Measurements from ENCODE around the gene C16orf54.

C16orf54 gene

DNA sequence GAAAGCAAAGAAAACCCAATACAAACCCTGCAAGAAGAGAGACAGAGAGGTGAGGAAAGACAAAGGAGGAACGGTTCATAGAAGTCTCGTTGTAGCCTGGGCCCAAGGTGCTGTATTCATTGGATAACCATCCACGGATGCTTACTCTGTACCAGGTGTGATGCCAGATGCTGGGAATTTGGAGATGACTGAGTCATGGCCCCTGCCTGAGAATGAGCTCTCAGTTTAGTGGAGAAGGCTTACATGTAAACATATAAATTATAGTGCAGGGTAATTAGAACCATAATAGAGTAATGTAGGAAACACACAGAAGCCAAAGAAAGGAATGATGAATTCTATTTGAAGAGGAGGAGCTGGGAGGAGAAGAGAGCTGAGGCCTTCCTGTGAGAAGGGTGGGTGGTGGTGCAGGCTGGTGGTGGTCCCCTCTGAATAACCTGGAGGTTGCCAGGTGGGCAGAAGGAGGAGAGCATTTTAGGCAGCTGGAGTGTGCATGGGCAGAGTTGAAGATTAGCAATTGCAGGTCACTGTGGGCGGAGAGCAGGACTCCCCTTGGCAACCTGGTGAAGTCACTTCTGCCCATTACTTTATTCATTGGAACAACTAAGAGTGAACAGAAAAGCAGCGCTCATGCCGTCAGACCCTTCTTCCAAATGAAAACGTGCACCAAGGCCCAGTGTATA is 24.6 kb upstream of the C16orf54 start:
- Histone ChIP-seq H3K4me3 (ENCODE audit: low read length) (no peak overlapping the region), H3K4me1 (ENCODE audit: low read length) (no peaks in the 10 kb centered on the region), H3K27me3 (ENCODE audit: low read depth, low read length) (no peaks in the 10 kb centered on the region), H3K36me3 (replicated peaks; ENCODE audit: low read depth, low read length) (no peaks in the 10 kb centered on the region), H3K4me2 (ENCODE audit: low read length) (no peak overlapping the region), H2AFZ (ENCODE audit: low read depth, low read length) (no peak overlapping the region), H3K27ac (ENCODE audit: low read length) (no peak overlapping the region), H3K9ac (ENCODE audit: low read length) (no peak overlapping the region), H3K9me3 (ENCODE audit: insufficient read depth, low read length) (no peaks in the 10 kb centered on the region), H4K20me1 (ENCODE audit: insufficient read depth, low read length) (no peaks in the 10 kb centered on the region), H3K79me2 (ENCODE audit: low read length) (no peaks in the 10 kb centered on the region)
- no peak for TF ChIP-seq EZH2phosphoT487 (IDR thresholded peaks at IDR 0.05; ENCODE audit: low read depth)
- no peak for TF ChIP-seq CTCF (IDR thresholded peaks at IDR 0.05; ENCODE audit: low read depth, low read length)

DNA sequence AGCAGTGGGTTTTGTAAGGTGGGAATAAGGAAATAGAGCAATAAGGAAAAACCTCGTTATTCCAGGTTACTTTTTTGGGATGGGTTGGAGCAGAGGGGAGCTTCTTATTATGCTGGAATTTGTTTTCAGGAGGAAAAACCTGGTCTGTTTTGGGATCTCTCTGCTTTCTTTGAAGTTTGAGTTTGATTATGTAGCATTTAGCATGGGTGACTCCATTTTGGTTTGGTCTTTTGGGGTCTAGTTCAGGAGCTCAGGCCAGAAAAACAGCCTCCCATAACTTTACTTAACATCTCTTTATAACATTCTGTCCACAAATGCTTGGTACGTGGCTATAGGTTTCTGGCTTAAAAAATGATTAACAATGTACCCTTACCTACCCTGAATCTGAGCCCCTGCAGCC is 23.7 kb upstream of the C16orf54 start:
- H3K27me3 ChIP-seq (ENCODE audit: low read depth, low read length), result 0 out of 2 replicates have a peak, but pooled peaks cover 1% of the 10 kb centered on the region
- H3K79me2 ChIP-seq (ENCODE audit: low read length), result no peaks in the 10 kb centered on the region

DNA sequence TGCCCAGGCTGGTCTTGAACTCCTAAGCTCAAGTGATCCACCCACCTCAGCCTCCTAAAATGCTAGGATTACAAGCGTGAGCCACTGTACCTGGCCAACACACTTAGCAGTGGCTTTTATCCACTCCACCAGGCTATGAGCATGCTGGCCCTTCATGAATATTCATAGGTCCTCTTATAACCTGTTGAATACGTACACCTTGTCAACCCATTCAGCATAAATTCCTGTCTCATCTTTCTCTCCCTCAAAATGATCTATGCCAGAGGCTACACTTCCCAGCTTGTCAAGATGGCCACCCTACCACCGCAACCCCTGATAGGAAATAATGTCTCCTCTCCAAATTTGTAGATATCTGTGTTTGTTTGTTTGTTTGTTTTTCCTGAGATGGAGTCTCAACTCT is 21.3 kb upstream of the C16orf54 start:
- H4K20me1 ChIP-seq (ENCODE audit: insufficient read depth, low read length), result no peaks in the 10 kb centered on the region
- H3K4me3 ChIP-seq (ENCODE audit: low read length), result no peak overlapping the region

More for the DNA sequence above, 23.7 kb upstream of the C16orf54 start:
- H2AFZ ChIP-seq (ENCODE audit: low read depth, low read length), result no peak overlapping the region
- no peaks in the 10 kb centered on the region for H3K9me3 ChIP-seq (ENCODE audit: insufficient read depth, low read length)
- TF ChIP-seq CTCF (IDR thresholded peaks at IDR 0.05; ENCODE audit: low read depth, low read length), result no peak
- no peak for TF ChIP-seq EZH2phosphoT487 (IDR thresholded peaks at IDR 0.05; ENCODE audit: low read depth)
- no peak overlapping the region for H3K9ac ChIP-seq (ENCODE audit: low read length)
- no peaks in the 10 kb centered on the region for H3K36me3 ChIP-seq (replicated peaks; ENCODE audit: low read depth, low read length)
- no peak overlapping the region for H3K4me2 ChIP-seq (ENCODE audit: low read length)
- no peaks in the 10 kb centered on the region for H4K20me1 ChIP-seq (ENCODE audit: insufficient read depth, low read length)
- H3K27ac ChIP-seq (ENCODE audit: low read length), result no peak overlapping the region
- no peak overlapping the region for H3K4me3 ChIP-seq (ENCODE audit: low read length)
- no peaks in the 10 kb centered on the region for H3K4me1 ChIP-seq (ENCODE audit: low read length)

DNA sequence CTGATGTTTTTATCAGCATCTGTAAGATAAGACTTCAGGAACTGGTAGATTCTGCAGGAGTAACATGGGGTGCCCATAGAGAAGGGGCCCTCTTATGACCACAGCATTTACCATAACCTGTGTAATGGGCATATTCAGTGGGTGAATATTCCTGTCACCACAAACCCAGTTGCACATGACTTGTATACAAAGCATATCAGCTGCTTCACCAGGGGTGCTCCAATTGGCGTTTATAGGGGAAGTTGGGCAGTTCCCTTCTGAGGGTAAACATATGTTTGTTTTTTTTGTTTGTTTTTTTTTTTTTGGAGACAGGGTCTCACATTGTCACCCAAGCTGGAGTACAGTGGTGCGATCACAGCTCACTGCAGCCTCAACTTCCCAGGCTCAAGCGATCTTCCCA is 20.8 kb upstream of the C16orf54 start:
- no peaks in the 10 kb centered on the region for H4K20me1 ChIP-seq (ENCODE audit: insufficient read depth, low read length)
- H3K27me3 ChIP-seq (ENCODE audit: low read depth, low read length), result peaks cover 8% of the 10 kb centered on the region; the same call in 1 of the 2 replicates
- no peak overlapping the region for H3K9ac ChIP-seq (ENCODE audit: low read length)
- no peak overlapping the region for H2AFZ ChIP-seq (ENCODE audit: low read depth, low read length)
- H3K79me2 ChIP-seq (ENCODE audit: low read length), result no peaks in the 10 kb centered on the region
- TF ChIP-seq EZH2phosphoT487 (IDR thresholded peaks at IDR 0.05; ENCODE audit: low read depth), result no peak
- no peak for TF ChIP-seq CTCF (IDR thresholded peaks at IDR 0.05; ENCODE audit: low read depth, low read length)
- no peak overlapping the region for H3K4me3 ChIP-seq (ENCODE audit: low read length)
- no peak overlapping the region for H3K4me2 ChIP-seq (ENCODE audit: low read length)
- no peaks in the 10 kb centered on the region for H3K9me3 ChIP-seq (ENCODE audit: insufficient read depth, low read length)
- H3K36me3 ChIP-seq (replicated peaks; ENCODE audit: low read depth, low read length), result no peaks in the 10 kb centered on the region
- no peak overlapping the region for H3K27ac ChIP-seq (ENCODE audit: low read length)
- H3K4me1 ChIP-seq (ENCODE audit: low read length), result no peaks in the 10 kb centered on the region

More for the DNA sequence above, 21.3 kb upstream of the C16orf54 start:
- H3K27ac ChIP-seq (ENCODE audit: low read length), result no peak overlapping the region
- H3K9ac ChIP-seq (ENCODE audit: low read length), result no peak overlapping the region
- H3K79me2 ChIP-seq (ENCODE audit: low read length), result no peaks in the 10 kb centered on the region
- H3K4me1 ChIP-seq (ENCODE audit: low read length), result no peaks in the 10 kb centered on the region
- no peaks in the 10 kb centered on the region for H3K9me3 ChIP-seq (ENCODE audit: insufficient read depth, low read length)
- H2AFZ ChIP-seq (ENCODE audit: low read depth, low read length), result no peak overlapping the region
- no peak overlapping the region for H3K4me2 ChIP-seq (ENCODE audit: low read length)
- H3K36me3 ChIP-seq (replicated peaks; ENCODE audit: low read depth, low read length), result no peaks in the 10 kb centered on the region
- peaks cover 8% of the 10 kb centered on the region; the same call in 1 of the 2 replicates for H3K27me3 ChIP-seq (ENCODE audit: low read depth, low read length)
- TF ChIP-seq CTCF (IDR thresholded peaks at IDR 0.05; ENCODE audit: low read depth, low read length) (no peak), EZH2phosphoT487 (IDR thresholded peaks at IDR 0.05; ENCODE audit: low read depth) (no peak)

Data from OCI-LY3 (cell line).